SK-N-MC (cell line): ENCODE results near the gene CBX5.

Experiments used
- DNase-seq: peaks from one replicate; pipeline ENCODE4 v3.0.0-alpha.2; 2011; ENCODE audit warnings: low read depth, low spot score
- H3K27ac ChIP-seq: fragments of 200-600 bp; sonication (generic); 2 replicates; pipeline ENCODE4 v1.5.1; 2016; ENCODE audit warnings: mixed run types
- H3K36me3 ChIP-seq: fragments of 200-600 bp; sonication (generic); 2 replicates; pipeline ENCODE4 v1.6.1; 2017; ENCODE audit warnings: antibody characterized with exemption, low read length, mixed read lengths; ENCODE audit not compliant: insufficient read depth
- H3K4me3 ChIP-seq: fragments of 200-600 bp; sonication (generic); 2 replicates; pipeline ENCODE4 v1.5.1; 2016
- H3K9ac ChIP-seq: fragments of 200-600 bp; sonication (generic); 2 replicates; pipeline ENCODE4 v1.8.0; 2017; ENCODE audit warnings: mixed run types, mixed read lengths; ENCODE audit not compliant: insufficient read length
- H3K9me3 ChIP-seq: fragments of 200-600 bp; sonication (generic); 2 replicates; pipeline ENCODE4 v1.6.1; 2017; ENCODE audit warnings: low read depth, mild to moderate bottlenecking, antibody characterized with exemption, low read length, moderate library complexity, mixed read lengths
- EZH2 ChIP-seq: fragments of 200-600 bp; sonication (generic); IDR thresholded peaks from one replicate; pipeline ENCODE4 v1.6.1; 2017; ENCODE audit warnings: antibody characterized with exemption
- FOXP2 ChIP-seq: optimal IDR thresholded peaks from 2 replicates; pipeline ENCODE3; 2011; ENCODE audit warnings: mild to moderate bottlenecking, moderate library complexity; ENCODE audit not compliant: insufficient read depth; ENCODE audit errors: extremely low read length, control extremely low read depth
- POLR2AphosphoS5 ChIP-seq: IDR thresholded peaks from 2 replicates; pipeline ENCODE4 v1.6.1; 2012; ENCODE audit warnings: mild to moderate bottlenecking, low read depth, low read length, borderline replicate concordance

CBX5 gene

GRCh38 chr12:54204316-54204715, 75.6 kb downstream of the CBX5 start:
- no peak overlapping the region for H3K4me3 ChIP-seq
- DNase-seq = no peak
- no peak overlapping the region for H3K9ac ChIP-seq

GRCh38 chr12:54201001-54201794, 78.7 kb downstream of the CBX5 start:
- Histone ChIP-seq H3K36me3 (no peaks in the 10 kb centered on the region), H3K27ac (no peak overlapping the region), H3K9ac (no peak overlapping the region), H3K9me3 (no peaks in the 10 kb centered on the region), H3K4me3 (no peak overlapping the region)
- peak; percentile 53 for DNase-seq
- TF ChIP-seq POLR2AphosphoS5 (no peak), FOXP2 (peak; percentile 59)

More at GRCh38 chr12:54204316-54204715, 75.6 kb downstream of the CBX5 start:
- Histone ChIP-seq H3K9me3 (no peaks in the 10 kb centered on the region), H3K36me3 (no peaks in the 10 kb centered on the region), H3K27ac (no peak overlapping the region)
- no peak for TF ChIP-seq FOXP2
- TF ChIP-seq POLR2AphosphoS5 = no peak
- no peak for TF ChIP-seq EZH2

GRCh38 chr12:54200412-54200811, 79.5 kb downstream of the CBX5 start:
- DNase-seq = no peak
- Histone ChIP-seq H3K9ac (no peak overlapping the region), H3K9me3 (no peaks in the 10 kb centered on the region), H3K27ac (no peak overlapping the region), H3K4me3 (no peak overlapping the region), H3K36me3 (no peaks in the 10 kb centered on the region)
- TF ChIP-seq EZH2 (no peak), FOXP2 (no peak), POLR2AphosphoS5 (no peak)

GRCh38 chr12:54199917-54200316, 80.0 kb downstream of the CBX5 start:
- Histone ChIP-seq H3K9me3 (no peaks in the 10 kb centered on the region), H3K4me3 (no peak overlapping the region), H3K36me3 (no peaks in the 10 kb centered on the region), H3K27ac (no peak overlapping the region), H3K9ac (no peak overlapping the region)
- TF ChIP-seq EZH2 (no peak), POLR2AphosphoS5 (no peak), FOXP2 (no peak)
- no peak for DNase-seq

- Histone ChIP-seq H3K36me3 (no peaks in the 10 kb centered on the region), H3K9ac (no peak overlapping the region), H3K9me3 (no peaks in the 10 kb centered on the region), H3K4me3 (no peak overlapping the region), H3K27ac (no peak overlapping the region)
- no peak for DNase-seq
- no peak for TF ChIP-seq EZH2
- TF ChIP-seq FOXP2 = no peak
- no peak for TF ChIP-seq POLR2AphosphoS5
Observed at GRCh38 chr12:54199034-54199433, 80.9 kb downstream of the CBX5 start.

- Histone ChIP-seq H3K36me3 (no peaks in the 10 kb centered on the region), H3K27ac (no peak overlapping the region), H3K9ac (no peak overlapping the region), H3K9me3 (no peaks in the 10 kb centered on the region), H3K4me3 (no peak overlapping the region)
- TF ChIP-seq EZH2 (no peak), FOXP2 (no peak), POLR2AphosphoS5 (no peak)
- DNase-seq = no peak
Observed at GRCh38 chr12:54197431-54197909, 82.5 kb downstream of the CBX5 start.

GRCh38 chr12:54197010-54197409, 82.9 kb downstream of the CBX5 start:
- no peak for DNase-seq
- Histone ChIP-seq H3K36me3 (no peaks in the 10 kb centered on the region), H3K9me3 (no peaks in the 10 kb centered on the region), H3K4me3 (no peak overlapping the region), H3K27ac (no peak overlapping the region), H3K9ac (no peak overlapping the region)
- TF ChIP-seq POLR2AphosphoS5 = no peak
- TF ChIP-seq EZH2 = no peak
- TF ChIP-seq FOXP2 = no peak

- no peak for DNase-seq
- Histone ChIP-seq H3K9ac (no peak overlapping the region), H3K9me3 (no peaks in the 10 kb centered on the region), H3K4me3 (no peak overlapping the region), H3K27ac (no peak overlapping the region), H3K36me3 (no peaks in the 10 kb centered on the region)
- TF ChIP-seq EZH2 = no peak
- TF ChIP-seq POLR2AphosphoS5 = no peak
- TF ChIP-seq FOXP2 = no peak
Observed at GRCh38 chr12:54196396-54196795, 83.5 kb downstream of the CBX5 start.

- TF ChIP-seq EZH2 = no peak
- TF ChIP-seq FOXP2 = no peak
- no peak for TF ChIP-seq POLR2AphosphoS5
- H3K27ac ChIP-seq = no peak overlapping the region
- DNase-seq = no peak
- no peaks in the 10 kb centered on the region for H3K9me3 ChIP-seq
- H3K4me3 ChIP-seq = no peak overlapping the region
- H3K36me3 ChIP-seq = no peaks in the 10 kb centered on the region
- H3K9ac ChIP-seq = no peak overlapping the region
Observed at GRCh38 chr12:54195737-54196347, 84.1 kb downstream of the CBX5 start.
